Smooth muscle cell (in vitro differentiated cells): ENCODE data around the gene CROCC. TPM values are rescaled to one million over a fixed set of nuclear protein-coding genes. Genes with fewer than 3 reads are reported as not detected.
"Not testable (repeated sequence)": the region's sequence is repeated elsewhere in the genome, so short reads cannot be mapped to it uniquely, and the experiment has no call there.

Experiments used
- DNase-seq: peaks from one replicate; lab custom pipeline; 2025; ENCODE audit not compliant: unreplicated experiment; lab: John Stamatoyannopoulos, UW
- H2AFZ ChIP-seq: fragments of 200-600 bp; sonication (generic); 2 replicates; pipeline ENCODE4 v1.6.0; 2016; ENCODE audit warnings: antibody characterized with exemption, low read depth, mild to moderate bottlenecking
- H3F3A ChIP-seq: fragments of 200-600 bp; sonication (generic); 2 replicates; pipeline ENCODE4 v1.6.0; 2017; ENCODE audit warnings: antibody characterized with exemption, low read depth
- H3K27ac ChIP-seq: fragments of 200-600 bp; sonication (generic); 2 replicates; pipeline ENCODE4 v1.5.1; 2016; ENCODE audit warnings: low read depth, mild to moderate bottlenecking
- H3K27me3 ChIP-seq: fragments of 200-600 bp; sonication (generic); 2 replicates; pipeline ENCODE4 v1.6.1; 2016; ENCODE audit warnings: low read depth, mild to moderate bottlenecking
- H3K36me3 ChIP-seq: fragments of 200-600 bp; sonication (generic); 2 replicates; pipeline ENCODE4 v1.5.1; 2016; ENCODE audit warnings: low read depth
- H3K4me1 ChIP-seq: fragments of 200-600 bp; sonication (generic); 2 replicates; pipeline ENCODE4 v1.5.1; 2016; ENCODE audit warnings: low read depth
- H3K4me2 ChIP-seq: fragments of 200-600 bp; sonication (generic); 2 replicates; pipeline ENCODE4 v1.6.0; 2016; ENCODE audit warnings: mild to moderate bottlenecking
- H3K4me3 ChIP-seq: fragments of 200-600 bp; sonication (generic); 2 replicates; pipeline ENCODE4 v1.5.1; 2016; ENCODE audit warnings: mild to moderate bottlenecking
- H3K79me2 ChIP-seq: fragments of 200-600 bp; sonication (generic); 2 replicates; pipeline ENCODE4 v1.6.0; 2016; ENCODE audit warnings: low read depth, mild to moderate bottlenecking
- H3K9ac ChIP-seq: fragments of 200-600 bp; sonication (generic); 2 replicates; pipeline ENCODE4 v1.6.0; 2016; ENCODE audit warnings: low read depth
- H3K9me3 ChIP-seq: fragments of 200-600 bp; sonication (generic); replicated peaks from 2 replicates; pipeline ENCODE4 v1.5.1; 2016; ENCODE audit warnings: low read depth
- H4K20me1 ChIP-seq: fragments of 200-600 bp; sonication (generic); 2 replicates; pipeline ENCODE4 v1.6.0; 2016; ENCODE audit warnings: low read depth
- WGBS: methylation state at CpG from one replicate; pipeline ENCODE4 v1.1.7; 2016; ENCODE audit warnings: low lambda C conversion rate; 5-methylcytosine and 5-hydroxymethylcytosine counted together
- polyA plus RNA-seq: library from polyadenylated mRNA; unstranded; fragments of >200 nt; fragmentation: Nextera tagmentation; extraction: Ambion mirVana; gene quantifications from 2 replicates; pipeline ENCODE4 v1.2.1, GENCODE V29; 2016
- total RNA-seq: library from RNA; depleted of rRNA; stranded (reverse); fragments of >200 nt; gene quantifications from 2 replicates; pipeline ENCODE4 v1.2.3, GENCODE V29; 2014
- TF ChIP-seq, protein P1 (sequence below): fragments of 200-600 bp; sonication (generic); IDR thresholded peaks from 2 replicates; pipeline ENCODE4 v1.5.1; 2017; ENCODE audit warnings: borderline replicate concordance, mild to moderate bottlenecking, antibody characterized with exemption; ENCODE audit not compliant: insufficient read depth, poor library complexity, severe bottlenecking

Gene CROCC
- total and polyA plus RNA-seq, 2 experiments from 2014 or later: 19.7 to 24.0 TPM

DNA sequence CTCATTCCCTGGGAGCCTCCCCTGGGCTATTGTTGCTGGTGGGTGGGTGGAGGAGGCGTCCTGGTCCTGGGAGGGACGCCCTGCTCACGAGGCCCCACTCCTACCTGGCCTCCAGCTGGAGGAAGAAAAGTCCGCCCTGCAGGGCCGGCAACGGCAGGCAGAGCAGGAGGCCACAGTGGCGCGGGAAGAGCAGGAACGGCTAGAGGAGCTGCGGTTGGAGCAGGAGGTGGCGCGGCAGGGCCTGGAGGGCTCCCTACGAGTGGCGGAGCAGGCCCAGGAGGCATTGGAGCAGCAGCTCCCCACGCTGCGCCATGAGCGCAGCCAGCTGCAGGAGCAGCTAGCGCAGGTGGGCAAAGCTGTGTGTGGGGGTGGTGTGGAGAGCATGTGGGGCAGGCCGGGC, 24.9 kb downstream of the CROCC start:
- no peaks in the 10 kb centered on the region for H3K36me3 ChIP-seq
- no peak overlapping the region for H3K4me2 ChIP-seq
- DNase-seq: no peak
- H3K9me3 ChIP-seq: no peaks in the 10 kb centered on the region
- no peak overlapping the region for H3K4me3 ChIP-seq
- H3K9ac ChIP-seq: no peak overlapping the region
- TF ChIP-seq, protein P1, sequence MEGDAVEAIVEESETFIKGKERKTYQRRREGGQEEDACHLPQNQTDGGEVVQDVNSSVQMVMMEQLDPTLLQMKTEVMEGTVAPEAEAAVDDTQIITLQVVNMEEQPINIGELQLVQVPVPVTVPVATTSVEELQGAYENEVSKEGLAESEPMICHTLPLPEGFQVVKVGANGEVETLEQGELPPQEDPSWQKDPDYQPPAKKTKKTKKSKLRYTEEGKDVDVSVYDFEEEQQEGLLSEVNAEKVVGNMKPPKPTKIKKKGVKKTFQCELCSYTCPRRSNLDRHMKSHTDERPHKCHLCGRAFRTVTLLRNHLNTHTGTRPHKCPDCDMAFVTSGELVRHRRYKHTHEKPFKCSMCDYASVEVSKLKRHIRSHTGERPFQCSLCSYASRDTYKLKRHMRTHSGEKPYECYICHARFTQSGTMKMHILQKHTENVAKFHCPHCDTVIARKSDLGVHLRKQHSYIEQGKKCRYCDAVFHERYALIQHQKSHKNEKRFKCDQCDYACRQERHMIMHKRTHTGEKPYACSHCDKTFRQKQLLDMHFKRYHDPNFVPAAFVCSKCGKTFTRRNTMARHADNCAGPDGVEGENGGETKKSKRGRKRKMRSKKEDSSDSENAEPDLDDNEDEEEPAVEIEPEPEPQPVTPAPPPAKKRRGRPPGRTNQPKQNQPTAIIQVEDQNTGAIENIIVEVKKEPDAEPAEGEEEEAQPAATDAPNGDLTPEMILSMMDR: no peak
- no peaks in the 10 kb centered on the region for H3F3A ChIP-seq
- WGBS: 97% methylated on average over 19 of the region's 19 CpGs
- H2AFZ ChIP-seq: no peak overlapping the region
- no peaks in the 10 kb centered on the region for H4K20me1 ChIP-seq
- H3K27ac ChIP-seq: no peak overlapping the region
- H3K79me2 ChIP-seq: no peaks in the 10 kb centered on the region
- H3K4me1 ChIP-seq: no peaks in the 10 kb centered on the region
- H3K27me3 ChIP-seq: no peaks in the 10 kb centered on the region

- DNase-seq, H3K27me3 ChIP-seq, H3K9me3 ChIP-seq, H3K9ac ChIP-seq, H3K4me3 ChIP-seq, H3K4me2 ChIP-seq, H3K4me1 ChIP-seq, H3F3A ChIP-seq, H3K36me3 ChIP-seq, H3K79me2 ChIP-seq, H2AFZ ChIP-seq, H4K20me1 ChIP-seq, H3K27ac ChIP-seq: not testable (repeated sequence)
- WGBS: 93% methylated on average over 23 of the region's 26 CpGs
Observed at GRCh38 chr1:16948282-16948891, 26.7 kb downstream of the CROCC start.

GRCh38 chr1:16949026-16949425, 27.3 kb downstream of the CROCC start:
- not testable (repeated sequence) for H3K9me3 ChIP-seq, H3K4me1 ChIP-seq, H3F3A ChIP-seq, H2AFZ ChIP-seq, H3K79me2 ChIP-seq, DNase-seq, H3K9ac ChIP-seq, H3K4me2 ChIP-seq, H3K36me3 ChIP-seq, H3K27ac ChIP-seq, H4K20me1 ChIP-seq, H3K27me3 ChIP-seq, H3K4me3 ChIP-seq
- 96% methylated on average over 7 of the region's 7 CpGs for WGBS

DNA sequence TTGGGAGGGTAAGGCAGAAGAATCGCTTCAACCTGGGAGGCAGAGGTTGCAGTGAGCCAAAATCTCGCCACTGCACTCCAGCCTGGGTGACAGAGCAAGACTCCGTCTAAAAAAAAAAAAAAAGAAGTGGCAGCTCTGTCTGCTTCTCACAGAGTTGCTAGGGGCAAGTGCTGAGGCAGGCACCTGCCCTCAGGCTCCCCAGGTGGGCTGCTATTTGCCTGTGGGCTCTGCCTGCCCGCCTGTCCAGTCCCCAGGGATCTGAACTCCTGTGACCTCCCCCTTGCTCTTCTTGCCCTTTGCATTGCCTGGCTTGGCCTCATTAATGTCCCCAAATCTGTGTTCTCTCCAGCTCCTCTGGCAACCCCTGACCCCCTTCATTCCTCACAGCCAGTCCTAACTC, 30.6 kb downstream of the CROCC start:
- H3K9ac ChIP-seq, H3K4me1 ChIP-seq, H4K20me1 ChIP-seq, H2AFZ ChIP-seq, H3K36me3 ChIP-seq, DNase-seq, H3K27me3 ChIP-seq, H3K9me3 ChIP-seq, H3K79me2 ChIP-seq, H3K4me2 ChIP-seq, H3K27ac ChIP-seq, H3K4me3 ChIP-seq, H3F3A ChIP-seq: not testable (repeated sequence)
- WGBS: 100% methylated on average over 4 of the region's 4 CpGs

GRCh38 chr1:16954579-16954978, 32.8 kb downstream of the CROCC start:
- H4K20me1 ChIP-seq: no peaks in the 10 kb centered on the region
- 99% methylated on average over 9 of the region's 18 CpGs for WGBS
- H3K4me2 ChIP-seq: no peak overlapping the region
- H3K4me3 ChIP-seq: no peak overlapping the region
- no peak for DNase-seq
- no peaks in the 10 kb centered on the region for H3K9me3 ChIP-seq
- H3K9ac ChIP-seq: no peak overlapping the region
- no peak overlapping the region for H2AFZ ChIP-seq
- H3K27me3 ChIP-seq: no peaks in the 10 kb centered on the region
- H3K27ac ChIP-seq: no peak overlapping the region
- no peaks in the 10 kb centered on the region for H3K4me1 ChIP-seq
- H3F3A ChIP-seq: no peaks in the 10 kb centered on the region
- TF ChIP-seq, protein P1: no peak
- no peaks in the 10 kb centered on the region for H3K79me2 ChIP-seq
- no peaks in the 10 kb centered on the region for H3K36me3 ChIP-seq
